ENCODE results near the gene RABGAP1. TPM values are rescaled to one million over a fixed set of nuclear protein-coding genes. Genes with fewer than 3 reads are reported as not detected.

RABGAP1 gene
- total RNA-seq, 2 experiments from 2014 or later = 20.6 to 24.9 TPM

GRCh38 chr9:123073441-123073840 lies 132.6 kb downstream of the RABGAP1 start:
- ChIA-PET POLR2A (interaction anchor here (0.8 kb wide), 1 partner anchor 281 kb away, joined by 3 read pairs; no protein-coding TSS in a partner anchor), CTCF (no interaction called here)
- no peaks in the 10 kb centered on the region for H3K27me3 ChIP-seq (ENCODE audit: control insufficient read depth in 1 of 2, insufficient read depth in 2 of 2, low read length in 2 of 2)
- no peak for ATAC-seq (ENCODE audit: poor library complexity)
- intact Hi-C loops (cut with DNase I, micrococcal nuclease) = no loop called here
- H3K27ac ChIP-seq (ENCODE audit: low read depth in 1 of 2, low read length in 2 of 2) = no peak overlapping the region
- no peaks in the 10 kb centered on the region for H3K4me1 ChIP-seq (ENCODE audit: insufficient read depth, low read length)
- Mint-ChIP-seq H3K27me3 (no peaks in the 10 kb centered on the region), H3K9me3 (no peaks in the 10 kb centered on the region), H3K36me3 (ENCODE audit: low read depth) (peaks cover 85% of the 10 kb centered on the region), H3K4me1 (ENCODE audit: low read depth) (peaks cover 5% of the 10 kb centered on the region), H3K27ac (no peak overlapping the region), H3K4me3 (no peak overlapping the region)
- TF ChIP-seq CTCF (IDR thresholded peaks at IDR 0.05) = no peak
- DNase-seq = no peak
- no peak overlapping the region for H3K4me3 ChIP-seq (ENCODE audit: low read length)
- peaks cover 26% of the 10 kb centered on the region for H3K36me3 ChIP-seq (ENCODE audit: insufficient read depth, low read length)
- no peaks in the 10 kb centered on the region for H3K9me3 ChIP-seq (ENCODE audit: control insufficient read depth in 1 of 2, insufficient read depth in 1 of 2, low read length in 2 of 2)

GRCh38 chr9:123073991-123074422 lies 133.2 kb downstream of the RABGAP1 start:
- Histone ChIP-seq H3K4me3 (ENCODE audit: low read length) (no peak overlapping the region), H3K27me3 (ENCODE audit: control insufficient read depth in 1 of 2, insufficient read depth in 2 of 2, low read length in 2 of 2) (no peaks in the 10 kb centered on the region), H3K36me3 (ENCODE audit: insufficient read depth, low read length) (peaks cover 29% of the 10 kb centered on the region), H3K27ac (ENCODE audit: low read depth in 1 of 2, low read length in 2 of 2) (no peak overlapping the region), H3K9me3 (ENCODE audit: control insufficient read depth in 1 of 2, insufficient read depth in 1 of 2, low read length in 2 of 2) (no peaks in the 10 kb centered on the region), H3K4me1 (ENCODE audit: insufficient read depth, low read length) (no peaks in the 10 kb centered on the region)
- H3K4me1 Mint-ChIP-seq (ENCODE audit: low read depth) = peaks cover 5% of the 10 kb centered on the region
- ChIA-PET CTCF (no interaction called here), POLR2A (no interaction called here)
- H3K27me3 Mint-ChIP-seq = no peaks in the 10 kb centered on the region
- ATAC-seq (ENCODE audit: poor library complexity) (no peak), DNase-seq (no peak)
- intact Hi-C loops (cut with DNase I, micrococcal nuclease) = no loop called here
- H3K27ac Mint-ChIP-seq = no peak overlapping the region
- no peaks in the 10 kb centered on the region for H3K9me3 Mint-ChIP-seq
- no peak for TF ChIP-seq CTCF (IDR thresholded peaks at IDR 0.05)
- H3K36me3 Mint-ChIP-seq (ENCODE audit: low read depth) = peaks cover 85% of the 10 kb centered on the region
- no peak overlapping the region for H3K4me3 Mint-ChIP-seq

- DNase-seq (no peak), ATAC-seq (ENCODE audit: poor library complexity) (no peak)
- no peaks in the 10 kb centered on the region for H3K4me1 ChIP-seq (ENCODE audit: insufficient read depth, low read length)
- POLR2A ChIA-PET = no interaction called here
- H3K27me3 ChIP-seq (ENCODE audit: control insufficient read depth in 1 of 2, insufficient read depth in 2 of 2, low read length in 2 of 2) = no peaks in the 10 kb centered on the region
- Mint-ChIP-seq H3K4me3 (no peak overlapping the region), H3K27me3 (no peaks in the 10 kb centered on the region), H3K27ac (no peak overlapping the region), H3K9me3 (no peaks in the 10 kb centered on the region), H3K36me3 (ENCODE audit: low read depth) (peaks cover 86% of the 10 kb centered on the region), H3K4me1 (ENCODE audit: low read depth) (peaks cover 5% of the 10 kb centered on the region)
- no peak for TF ChIP-seq CTCF (IDR thresholded peaks at IDR 0.05)
- H3K4me3 ChIP-seq (ENCODE audit: low read length) = no peak overlapping the region
- no peak overlapping the region for H3K27ac ChIP-seq (ENCODE audit: low read depth in 1 of 2, low read length in 2 of 2)
- CTCF ChIA-PET = no interaction called here
- H3K9me3 ChIP-seq (ENCODE audit: control insufficient read depth in 1 of 2, insufficient read depth in 1 of 2, low read length in 2 of 2) = no peaks in the 10 kb centered on the region
- intact Hi-C loops (cut with DNase I, micrococcal nuclease) = no loop called here
- H3K36me3 ChIP-seq (ENCODE audit: insufficient read depth, low read length) = peaks cover 31% of the 10 kb centered on the region
Observed at GRCh38 chr9:123074628-123075027, 133.8 kb downstream of the RABGAP1 start.
